Measurements from ENCODE around the gene ZFYVE19.
A peak's percentile ranks its signal among the peaks of the same experiment; 100 is the strongest.

The ZFYVE19 gene

GRCh38 chr15:40815042-40815698 is 8.3 kb downstream of the ZFYVE19 start:
- no peak for DNase-seq (ENCODE audit: low spot score)

GRCh38 chr15:40819048-40819447 is 12.2 kb downstream of the ZFYVE19 start:
- DNase-seq (ENCODE audit: low spot score): no peak

- DNase-seq (ENCODE audit: low spot score): no peak
Observed at GRCh38 chr15:40821195-40821594, 14.3 kb downstream of the ZFYVE19 start.

- no peak for DNase-seq (ENCODE audit: low spot score)
Observed at GRCh38 chr15:40823572-40824343, 16.9 kb downstream of the ZFYVE19 start.

GRCh38 chr15:40825661-40826422 is 19.0 kb downstream of the ZFYVE19 start:
- DNase-seq (ENCODE audit: low spot score): no peak

- DNase-seq (ENCODE audit: low spot score): no peak
Observed at GRCh38 chr15:40826423-40827075, 19.7 kb downstream of the ZFYVE19 start.

- DNase-seq (ENCODE audit: low spot score): no peak
Observed at GRCh38 chr15:40828447-40829036, 21.7 kb downstream of the ZFYVE19 start, which contains the start of gene PPP1R14D. Gene PPP1R14D (minus strand): TSS chr15:40828708. CDS start chr15:40828641, 67 bp downstream.

GRCh38 chr15:40829115-40829514 is 22.2 kb downstream of the ZFYVE19 start:
- no peak for DNase-seq (ENCODE audit: low spot score)

GRCh38 chr15:40830884-40831283 is 24.0 kb downstream of the ZFYVE19 start:
- no peak for DNase-seq (ENCODE audit: low spot score)

GRCh38 chr15:40831861-40832260 is 25.0 kb downstream of the ZFYVE19 start:
- DNase-seq (ENCODE audit: low spot score): no peak

- no peak for DNase-seq (ENCODE audit: low spot score)
Observed at GRCh38 chr15:40832903-40833302, 26.0 kb downstream of the ZFYVE19 start.

- DNase-seq (ENCODE audit: low spot score): no peak
Observed at GRCh38 chr15:40836020-40836419, 29.1 kb downstream of the ZFYVE19 start.

- no peak for DNase-seq (ENCODE audit: low spot score)
Observed at GRCh38 chr15:40838756-40839155, 31.9 kb downstream of the ZFYVE19 start.

- no peak for DNase-seq (ENCODE audit: low spot score)
Observed at GRCh38 chr15:40841741-40842140, 34.9 kb downstream of the ZFYVE19 start.

GRCh38 chr15:40843261-40843884 is 36.5 kb downstream of the ZFYVE19 start:
- DNase-seq (ENCODE audit: low spot score): no peak

- DNase-seq (ENCODE audit: low spot score): peak; percentile 41
Observed at GRCh38 chr15:40843885-40844695, 37.2 kb downstream of the ZFYVE19 start, which contains the start of gene SPINT1. Gene SPINT1 (plus strand): TSS chr15:40844048. CDS start chr15:40844555, 507 bp downstream.

- DNase-seq (ENCODE audit: low spot score): peak; percentile 10
Observed at GRCh38 chr15:40844696-40845030, 37.8 kb downstream of the ZFYVE19 start.

- DNase-seq (ENCODE audit: low spot score): no peak
Observed at GRCh38 chr15:40845036-40845435, 38.1 kb downstream of the ZFYVE19 start.

GRCh38 chr15:40845511-40846284 is 38.8 kb downstream of the ZFYVE19 start:
- no peak for DNase-seq (ENCODE audit: low spot score)

GRCh38 chr15:40846841-40847222 is 39.9 kb downstream of the ZFYVE19 start:
- no peak for DNase-seq (ENCODE audit: low spot score)
